Measurements from ENCODE around the gene NOS1AP. TPM values are rescaled to one million over a fixed set of nuclear protein-coding genes. Genes with fewer than 3 reads are reported as not detected.

Gene NOS1AP
- total and polyA plus RNA-seq, 4 donors = 0.97 to 4.8 (median 3.0) TPM

GRCh38 chr1:162218975-162219374, 149.5 kb downstream of the NOS1AP start:
- Histone ChIP-seq H3K27ac (ENCODE audit: low read depth in 1 of 2, low read length in 2 of 2) (no peak overlapping the region), H3K36me3 (ENCODE audit: control insufficient read depth in 1 of 2, insufficient read depth in 2 of 2, low read length in 1 of 2) (no peaks in the 10 kb centered on the region), H3K9me3 (ENCODE audit: control insufficient read depth, low read length) (no peaks in the 10 kb centered on the region), H3K27me3 (ENCODE audit: control insufficient read depth in 1 of 2, insufficient read depth in 2 of 2, low read length in 1 of 2) (no peaks in the 10 kb centered on the region), H3K4me3 (ENCODE audit: low read length in 2 of 2) (no peak overlapping the region), H3K4me1 (ENCODE audit: control insufficient read depth in 1 of 2, insufficient read depth in 2 of 2, low read length in 2 of 2) (peaks cover 0 to 1% of the 10 kb centered on the region in 2 donors)
- 94 to 96% methylated on average over 5 of the region's 5 CpGs for WGBS, 2 donors
- no peak for ATAC-seq (ENCODE audit: low FRiP score)
- intact Hi-C loops (cut with DNase I) = no loop called here
- DNase-seq = no peak

- H3K27ac ChIP-seq (ENCODE audit: low read depth in 1 of 2, low read length in 2 of 2) = no peak overlapping the region
- intact Hi-C loops (cut with DNase I) = no loop called here
- no peaks in the 10 kb centered on the region for H3K27me3 ChIP-seq (ENCODE audit: control insufficient read depth in 1 of 2, insufficient read depth in 2 of 2, low read length in 1 of 2)
- no peaks in the 10 kb centered on the region for H3K36me3 ChIP-seq (ENCODE audit: control insufficient read depth in 1 of 2, insufficient read depth in 2 of 2, low read length in 1 of 2)
- WGBS, 2 donors = 95% methylated on average over 1 of the region's 1 CpG
- no peaks in the 10 kb centered on the region for H3K9me3 ChIP-seq (ENCODE audit: control insufficient read depth, low read length)
- no peaks in the 10 kb centered on the region for H3K4me1 ChIP-seq (ENCODE audit: control insufficient read depth in 1 of 2, insufficient read depth in 2 of 2, low read length in 2 of 2)
- DNase-seq (no peak), ATAC-seq (ENCODE audit: low FRiP score) (no peak)
- H3K4me3 ChIP-seq (ENCODE audit: low read length in 2 of 2) = no peak overlapping the region
Observed at GRCh38 chr1:162219461-162219860, 150.0 kb downstream of the NOS1AP start.

- Histone ChIP-seq H3K27ac (ENCODE audit: low read depth in 1 of 2, low read length in 2 of 2) (no peak overlapping the region), H3K9me3 (ENCODE audit: control insufficient read depth, low read length) (no peaks in the 10 kb centered on the region), H3K4me1 (ENCODE audit: control insufficient read depth in 1 of 2, insufficient read depth in 2 of 2, low read length in 2 of 2) (no peaks in the 10 kb centered on the region), H3K27me3 (ENCODE audit: control insufficient read depth in 1 of 2, insufficient read depth in 2 of 2, low read length in 1 of 2) (no peaks in the 10 kb centered on the region), H3K4me3 (ENCODE audit: low read length in 2 of 2) (no peak overlapping the region), H3K36me3 (ENCODE audit: control insufficient read depth in 1 of 2, insufficient read depth in 2 of 2, low read length in 1 of 2) (no peaks in the 10 kb centered on the region)
- WGBS, 2 donors = 94 to 97% methylated on average over 6 of the region's 6 CpGs
- no peak for ATAC-seq (ENCODE audit: low FRiP score)
- intact Hi-C loops (cut with DNase I) = no loop called here
- no peak for DNase-seq
Observed at GRCh38 chr1:162220009-162220539, 150.6 kb downstream of the NOS1AP start.

GRCh38 chr1:162222014-162222413, 152.5 kb downstream of the NOS1AP start:
- no peak for DNase-seq
- 70 to 72% methylated on average over 5 of the region's 5 CpGs for WGBS, 2 donors
- H3K9me3 ChIP-seq (ENCODE audit: control insufficient read depth, low read length) = no peaks in the 10 kb centered on the region

GRCh38 chr1:162222730-162223129, 153.2 kb downstream of the NOS1AP start:
- Histone ChIP-seq H3K36me3 (ENCODE audit: control insufficient read depth in 1 of 2, insufficient read depth in 2 of 2, low read length in 1 of 2) (no peaks in the 10 kb centered on the region), H3K27me3 (ENCODE audit: control insufficient read depth in 1 of 2, insufficient read depth in 2 of 2, low read length in 1 of 2) (no peaks in the 10 kb centered on the region), H3K27ac (ENCODE audit: low read depth in 1 of 2, low read length in 2 of 2) (no peak overlapping the region), H3K9me3 (ENCODE audit: control insufficient read depth, low read length) (no peaks in the 10 kb centered on the region), H3K4me1 (ENCODE audit: control insufficient read depth in 1 of 2, insufficient read depth in 2 of 2, low read length in 2 of 2) (no peaks in the 10 kb centered on the region), H3K4me3 (ENCODE audit: low read length in 2 of 2) (no peak overlapping the region)
- WGBS, 2 donors = 86 to 88% methylated on average over 2 of the region's 2 CpGs
- no peak for ATAC-seq (ENCODE audit: low FRiP score)
- no peak for DNase-seq
- intact Hi-C loops (cut with DNase I) = no loop called here

More at GRCh38 chr1:162222014-162222413, 152.5 kb downstream of the NOS1AP start:
- no peak overlapping the region for H3K27ac ChIP-seq (ENCODE audit: low read depth in 1 of 2, low read length in 2 of 2)
- intact Hi-C loops (cut with DNase I) = no loop called here
- no peaks in the 10 kb centered on the region for H3K4me1 ChIP-seq (ENCODE audit: control insufficient read depth in 1 of 2, insufficient read depth in 2 of 2, low read length in 2 of 2)
- H3K4me3 ChIP-seq (ENCODE audit: low read length in 2 of 2) = no peak overlapping the region
- no peaks in the 10 kb centered on the region for H3K36me3 ChIP-seq (ENCODE audit: control insufficient read depth in 1 of 2, insufficient read depth in 2 of 2, low read length in 1 of 2)
- no peak for ATAC-seq (ENCODE audit: low FRiP score)
- H3K27me3 ChIP-seq (ENCODE audit: control insufficient read depth in 1 of 2, insufficient read depth in 2 of 2, low read length in 1 of 2) = no peaks in the 10 kb centered on the region

GRCh38 chr1:162223488-162223887, 154.0 kb downstream of the NOS1AP start:
- ATAC-seq (ENCODE audit: low FRiP score) = no peak
- H3K27me3 ChIP-seq (ENCODE audit: control insufficient read depth in 1 of 2, insufficient read depth in 2 of 2, low read length in 1 of 2) = no peaks in the 10 kb centered on the region
- 97 to 98% methylated on average over 2 of the region's 2 CpGs for WGBS, 2 donors

GRCh38 chr1:162224267-162224666, 154.8 kb downstream of the NOS1AP start:
- Histone ChIP-seq H3K9me3 (ENCODE audit: control insufficient read depth, low read length) (no peaks in the 10 kb centered on the region), H3K4me3 (ENCODE audit: low read length in 2 of 2) (no peak overlapping the region), H3K27ac (ENCODE audit: low read depth in 1 of 2, low read length in 2 of 2) (no peak overlapping the region), H3K36me3 (ENCODE audit: control insufficient read depth in 1 of 2, insufficient read depth in 2 of 2, low read length in 1 of 2) (no peaks in the 10 kb centered on the region), H3K4me1 (ENCODE audit: control insufficient read depth in 1 of 2, insufficient read depth in 2 of 2, low read length in 2 of 2) (no peaks in the 10 kb centered on the region), H3K27me3 (ENCODE audit: control insufficient read depth in 1 of 2, insufficient read depth in 2 of 2, low read length in 1 of 2) (no peaks in the 10 kb centered on the region)
- DNase-seq (no peak), ATAC-seq (ENCODE audit: low FRiP score) (no peak)
- intact Hi-C loops (cut with DNase I) = no loop called here

More at GRCh38 chr1:162223488-162223887, 154.0 kb downstream of the NOS1AP start:
- no peak for DNase-seq
- no peaks in the 10 kb centered on the region for H3K4me1 ChIP-seq (ENCODE audit: control insufficient read depth in 1 of 2, insufficient read depth in 2 of 2, low read length in 2 of 2)
- no peaks in the 10 kb centered on the region for H3K9me3 ChIP-seq (ENCODE audit: control insufficient read depth, low read length)
- H3K36me3 ChIP-seq (ENCODE audit: control insufficient read depth in 1 of 2, insufficient read depth in 2 of 2, low read length in 1 of 2) = no peaks in the 10 kb centered on the region
- no peak overlapping the region for H3K4me3 ChIP-seq (ENCODE audit: low read length in 2 of 2)
- intact Hi-C loops (cut with DNase I) = no loop called here
- H3K27ac ChIP-seq (ENCODE audit: low read depth in 1 of 2, low read length in 2 of 2) = no peak overlapping the region

GRCh38 chr1:162228586-162228985, 159.1 kb downstream of the NOS1AP start:
- no peak overlapping the region for H3K4me3 ChIP-seq (ENCODE audit: low read length in 2 of 2)
- no peaks in the 10 kb centered on the region for H3K9me3 ChIP-seq (ENCODE audit: control insufficient read depth, low read length)
- intact Hi-C loops (cut with DNase I) = no loop called here
- no peak overlapping the region for H3K27ac ChIP-seq (ENCODE audit: low read depth in 1 of 2, low read length in 2 of 2)
- H3K27me3 ChIP-seq (ENCODE audit: control insufficient read depth in 1 of 2, insufficient read depth in 2 of 2, low read length in 1 of 2) = no peaks in the 10 kb centered on the region
- H3K4me1 ChIP-seq (ENCODE audit: control insufficient read depth in 1 of 2, insufficient read depth in 2 of 2, low read length in 2 of 2) = peaks cover 0 to 2% of the 10 kb centered on the region in 2 donors
- 71 to 72% methylated on average over 5 of the region's 5 CpGs for WGBS, 2 donors
- no peak for ATAC-seq (ENCODE audit: low FRiP score)
- H3K36me3 ChIP-seq (ENCODE audit: control insufficient read depth in 1 of 2, insufficient read depth in 2 of 2, low read length in 1 of 2) = no peaks in the 10 kb centered on the region
- no peak for DNase-seq

- 81 to 93% methylated on average over 2 of the region's 2 CpGs for WGBS, 2 donors
- Histone ChIP-seq H3K9me3 (ENCODE audit: control insufficient read depth, low read length) (no peaks in the 10 kb centered on the region), H3K36me3 (ENCODE audit: control insufficient read depth in 1 of 2, insufficient read depth in 2 of 2, low read length in 1 of 2) (no peaks in the 10 kb centered on the region), H3K27me3 (ENCODE audit: control insufficient read depth in 1 of 2, insufficient read depth in 2 of 2, low read length in 1 of 2) (no peaks in the 10 kb centered on the region), H3K4me1 (ENCODE audit: control insufficient read depth in 1 of 2, insufficient read depth in 2 of 2, low read length in 2 of 2) (peaks cover 0 to 2% of the 10 kb centered on the region in 2 donors), H3K4me3 (ENCODE audit: low read length in 2 of 2) (no peak overlapping the region), H3K27ac (ENCODE audit: low read depth in 1 of 2, low read length in 2 of 2) (no peak overlapping the region)
- no peak for DNase-seq
- intact Hi-C loops (cut with DNase I) = no loop called here
- ATAC-seq (ENCODE audit: low FRiP score) = no peak
Observed at GRCh38 chr1:162229549-162229948, 160.1 kb downstream of the NOS1AP start.

Data from aorta (tissue), 5 donors.